Measurements from ENCODE around the gene GALNT7. TPM values are rescaled to one million over a fixed set of nuclear protein-coding genes. Genes with fewer than 3 reads are reported as not detected.
A peak's percentile ranks its signal among the peaks of the same experiment; 100 is the strongest.

The GALNT7 gene
- polyA plus RNA-seq, 3 donors = 12.3 to 29.0 (median 19.7) TPM

GRCh38 chr4:173191623-173192041 lies 23.0 kb downstream of the GALNT7 start:
- Mint-ChIP-seq H3K4me3 (no peak overlapping the region), H3K27me3 (ENCODE audit: low read depth in 3 of 3) (no peaks in the 10 kb centered on the region), H3K9me3 (no peaks in the 10 kb centered on the region), H3K4me1 (peaks cover 43% of the 10 kb centered on the region), H3K27ac (no peak overlapping the region), H3K36me3 (no peaks in the 10 kb centered on the region)
- Histone ChIP-seq H3K79me2 (ENCODE audit: insufficient read depth, low read length) (peaks cover 96% of the 10 kb centered on the region), H3K4me1 (ENCODE audit: control insufficient read depth in 1 of 2, insufficient read depth in 2 of 2, low read length in 2 of 2) (peaks cover 10 to 14% of the 10 kb centered on the region in 2 donors), H4K20me1 (ENCODE audit: insufficient read depth, low read length) (peaks cover 72% of the 10 kb centered on the region), H3K4me2 (replicated peaks; ENCODE audit: extremely low read depth, low read length, poor library complexity, severe bottlenecking) (no peak overlapping the region), H3K9me3 (replicated peaks in 1 of 2; ENCODE audit: control insufficient read depth in 1 of 2, insufficient read depth in 1 of 2, low read length in 2 of 2) (no peaks in the 10 kb centered on the region), H3K36me3 (replicated peaks in 1 of 2; ENCODE audit: control insufficient read depth in 1 of 2, insufficient read depth in 2 of 2, low read length in 2 of 2) (no peaks in the 10 kb centered on the region), H3K27me3 (ENCODE audit: control insufficient read depth in 2 of 2, insufficient read depth in 2 of 2, low read length in 2 of 2) (no peaks in the 10 kb centered on the region), H3K4me3 (replicated peaks in 1 of 3; ENCODE audit: low read depth in 2 of 3, low read length in 3 of 3) (no peak overlapping the region), H2AFZ (ENCODE audit: insufficient read depth, low read depth, low read length, poor library complexity, severe bottlenecking) (no peak overlapping the region), H3K27ac (ENCODE audit: low read depth in 1 of 2, low read length in 2 of 2) (no peak overlapping the region), H3K9ac (ENCODE audit: insufficient read depth, low read length, poor library complexity, severe bottlenecking) (no peak overlapping the region)
- no CpG with 5 or more reads among the region's 3 CpGs for WGBS (ENCODE audit: insufficient coverage)
- intact Hi-C loops (cut with micrococcal nuclease) = no loop called here
- TF ChIP-seq CTCF (IDR thresholded peaks at IDR 0.05) = no peak
- no peak for DNase-seq

GRCh38 chr4:173192375-173193162 lies 24.0 kb downstream of the GALNT7 start:
- Histone ChIP-seq H3K4me2 (replicated peaks; ENCODE audit: extremely low read depth, low read length, poor library complexity, severe bottlenecking) (no peak overlapping the region), H3K4me3 (replicated peaks in 1 of 3; ENCODE audit: low read depth in 2 of 3, low read length in 3 of 3) (no peak overlapping the region), H3K79me2 (ENCODE audit: insufficient read depth, low read length) (peaks cover 96% of the 10 kb centered on the region), H3K36me3 (replicated peaks in 1 of 2; ENCODE audit: control insufficient read depth in 1 of 2, insufficient read depth in 2 of 2, low read length in 2 of 2) (no peaks in the 10 kb centered on the region), H4K20me1 (ENCODE audit: insufficient read depth, low read length) (peaks cover 78% of the 10 kb centered on the region), H3K27ac (ENCODE audit: low read depth in 1 of 2, low read length in 2 of 2) (no peak overlapping the region), H3K9me3 (replicated peaks in 1 of 2; ENCODE audit: control insufficient read depth in 1 of 2, insufficient read depth in 1 of 2, low read length in 2 of 2) (no peaks in the 10 kb centered on the region), H3K27me3 (ENCODE audit: control insufficient read depth in 2 of 2, insufficient read depth in 2 of 2, low read length in 2 of 2) (no peaks in the 10 kb centered on the region), H2AFZ (ENCODE audit: insufficient read depth, low read depth, low read length, poor library complexity, severe bottlenecking) (no peak overlapping the region), H3K9ac (ENCODE audit: insufficient read depth, low read length, poor library complexity, severe bottlenecking) (no peak overlapping the region), H3K4me1 (ENCODE audit: control insufficient read depth in 1 of 2, insufficient read depth in 2 of 2, low read length in 2 of 2) (peaks cover 6 to 10% of the 10 kb centered on the region in 2 donors)
- Mint-ChIP-seq H3K9me3 (no peaks in the 10 kb centered on the region), H3K27ac (peak overlapping the region in 1 of 7 donors; percentile 60), H3K4me3 (no peak overlapping the region), H3K27me3 (ENCODE audit: low read depth in 3 of 3) (no peaks in the 10 kb centered on the region), H3K4me1 (peaks cover 42% of the 10 kb centered on the region), H3K36me3 (no peaks in the 10 kb centered on the region)
- WGBS (ENCODE audit: insufficient coverage) = 86% methylated on average over 1 of the region's 7 CpGs
- intact Hi-C loops (cut with micrococcal nuclease) = no loop called here
- no peak for DNase-seq
- TF ChIP-seq CTCF (IDR thresholded peaks at IDR 0.05) = peak; percentile 14
